GM10248 (cell line): ENCODE data around the gene UMODL1.

Experiments used
- CTCF ChIA-PET: fragments of 300-600 bp; sonication (Branson Sonifier 250); formaldehyde crosslinking; extraction: SDS; loops from one replicate; lab custom pipeline; 2021; ENCODE audit warnings: antibody characterized with exemption; lab: Yijun Ruan, JAX
- POLR2A ChIA-PET: fragments of 350-650 bp; sonication (Branson Sonifier 250); formaldehyde crosslinking; extraction: SDS; loops from one replicate; lab custom pipeline; 2020; ENCODE audit warnings: antibody characterized with exemption; lab: Yijun Ruan, JAX
- DNase-seq: peaks from one replicate; pipeline ENCODE4 v3.0.0; 2012; ENCODE audit errors: extremely low spot score
- CTCF ChIP-seq: IDR thresholded peaks from 2 replicates; pipeline ENCODE4 v1.5.1; 2012; ENCODE audit warnings: mild to moderate bottlenecking, low read depth; ENCODE audit errors: extremely low read depth, missing control alignments, control extremely low read depth

Gene UMODL1

GRCh38 chr21:42109473-42109872, 38.4 kb downstream of the UMODL1 start:
- TF ChIP-seq CTCF: no peak
- DNase-seq: no peak
- CTCF ChIA-PET: interaction anchor here (2.7 to 4.4 kb wide), 2 partner anchors 8 to 293 kb away, joined by 22 to 61 read pairs; no protein-coding TSS in a partner anchor
- POLR2A ChIA-PET: no interaction called here

GRCh38 chr21:42109873-42110525, 38.9 kb downstream of the UMODL1 start:
- ChIA-PET CTCF (interaction anchor here (4.4 kb wide), 1 partner anchor 7 kb away, joined by 61 read pairs; no protein-coding TSS in a partner anchor), POLR2A (no interaction called here)
- no peak for TF ChIP-seq CTCF

GRCh38 chr21:42110691-42111469, 39.8 kb downstream of the UMODL1 start:
- CTCF ChIA-PET: interaction anchor here (0.6 to 8.3 kb wide), 4 partner anchors 18 to 827 kb away, joined by 3 to 97 read pairs (median 3); no protein-coding TSS in a partner anchor
- DNase-seq: no peak
- POLR2A ChIA-PET: no interaction called here
- TF ChIP-seq CTCF: no peak

More at GRCh38 chr21:42109873-42110525, 38.9 kb downstream of the UMODL1 start:
- no peak for DNase-seq

GRCh38 chr21:42111470-42111743, 40.3 kb downstream of the UMODL1 start:
- no peak for TF ChIP-seq CTCF
- DNase-seq: no peak
- ChIA-PET CTCF (interaction anchor here (0.6 to 8.3 kb wide), 4 partner anchors 19 to 828 kb away, joined by 3 to 97 read pairs (median 3); no protein-coding TSS in a partner anchor), POLR2A (no interaction called here)

- TF ChIP-seq CTCF: no peak
- CTCF ChIA-PET: interaction anchor here (1.2 to 8.3 kb wide), 5 partner anchors 26 to 828 kb away, joined by 3 to 97 read pairs (median 4); no protein-coding TSS in a partner anchor
- no peak for DNase-seq
- POLR2A ChIA-PET: no interaction called here
Observed at GRCh38 chr21:42111811-42112210, 40.7 kb downstream of the UMODL1 start.

- DNase-seq: no peak
- no peak for TF ChIP-seq CTCF
- ChIA-PET CTCF (interaction anchor here (1.2 to 8.3 kb wide), 5 partner anchors 26 to 829 kb away, joined by 3 to 97 read pairs (median 4); no protein-coding TSS in a partner anchor), POLR2A (no interaction called here)
Observed at GRCh38 chr21:42112238-42112637, 41.1 kb downstream of the UMODL1 start.
